ENCODE results near the gene PLS1. TPM values are rescaled to one million over a fixed set of nuclear protein-coding genes. Genes with fewer than 3 reads are reported as not detected.

PLS1 gene
- total RNA-seq, 1 donor from 2014 or later, result 1.2 TPM

Other genes with a start within 250 kb of the PLS1 start
- gene XRN1, start 148.4 kb upstream of the PLS1 start, total RNA-seq (ENCODE audit: insufficient read depth, low replicate concordance), result 68.6 TPM
- gene ATR, start 17.7 kb upstream of the PLS1 start, total RNA-seq (ENCODE audit: insufficient read depth, low replicate concordance), result 16.6 TPM
- 58.0 TPM for gene TRPC1, start 127.6 kb downstream of the PLS1 start, total RNA-seq (ENCODE audit: insufficient read depth, low replicate concordance)

Data from umbilical cord (tissue), 1 donor.